H1 (cell line): ENCODE results near the gene ATE1. TPM values are rescaled to one million over a fixed set of nuclear protein-coding genes. Genes with fewer than 3 reads are reported as not detected.

Experiments used
- CBX5 ChIP-seq: fragments of 300-800, 300-1000 bp; sonication (generic); IDR thresholded peaks from 2 replicates; pipeline ENCODE4 v1.7.1; 2016; ENCODE audit warnings: antibody characterized with exemption, low read length, low read depth
- CEBPB ChIP-seq: IDR thresholded peaks from 2 replicates; pipeline ENCODE4 v1.6.1; 2012; ENCODE audit warnings: low read depth, low read length
- CREB1 ChIP-seq: IDR thresholded peaks from 2 replicates; pipeline ENCODE4 v1.6.1; 2012; ENCODE audit warnings: inconsistent platforms
- HDAC6 ChIP-seq: IDR thresholded peaks from one replicate; pipeline ENCODE4 v1.7.1; 2012; ENCODE audit warnings: low read depth, mild to moderate bottlenecking, inconsistent platforms, low read length, moderate library complexity
- KDM5A ChIP-seq: fragments of 200-600 bp; IDR thresholded peaks from 2 replicates; pipeline ENCODE4 v1.7.1; 2012; ENCODE audit warnings: mild to moderate bottlenecking, low read length, inconsistent platforms, mixed read lengths
- POLR2A ChIP-seq, 2 experiments: IDR thresholded peaks; 1 replicate in 1 of 2; 2 replicates in 1 of 2; pipeline ENCODE4 v1.6.1; 2011; ENCODE audit warnings: low read depth in 2 of 2, low read length in 2 of 2, mild to moderate bottlenecking in 2 of 2; ENCODE audit errors: control extremely low read depth in 1 of 2
- RNF2 ChIP-seq: fragments of 200-900, 300-1000 bp; sonication (generic); IDR thresholded peaks from 2 replicates; pipeline ENCODE4 v1.7.1; 2016; ENCODE audit warnings: borderline replicate concordance, low read depth, mild to moderate bottlenecking, antibody characterized with exemption, low read length; ENCODE audit not compliant: poor library complexity, severe bottlenecking; ENCODE audit errors: missing control alignments
- SP1 ChIP-seq: IDR thresholded peaks from 2 replicates; pipeline ENCODE4 v1.6.1; 2011; ENCODE audit warnings: low read depth, low read length
- TAF7 ChIP-seq: optimal IDR thresholded peaks from 2 replicates; pipeline ENCODE3; 2011; ENCODE audit warnings: low read depth, mild to moderate bottlenecking, inconsistent platforms, low read length, moderate library complexity, borderline replicate concordance
- polyA plus RNA-seq, 7 experiments: library from polyadenylated mRNA; depleted of rRNA in 3 of 7; stranded (reverse) in 5 of 7; unstranded in 2 of 7; fragments of >200 nt in 5 of 7; fragments of 200-250 nt in 2 of 7; gene quantifications; 1 replicate in 5 of 7; 2 replicates in 1 of 7; 4 replicates in 1 of 7; pipeline versions ENCODE4 v1.2.1 to v1.2.3, GENCODE V29; 2011 to 2013; ENCODE audit warnings: missing spikeins in 2 of 7, mixed read lengths in 2 of 7
- total RNA-seq: library from RNA; stranded (reverse); fragmentation: NEBNext Ultra II Directional; extraction: Animal tissue kit (Norgen Biotek cat#: 25700); gene quantifications from 2 replicates; pipeline ENCODE4 v1.2.1, GENCODE V29; 2021

ATE1 gene
- total and polyA plus RNA-seq, 2 of the 8 experiments (the other 6 are each of a cell fraction or from before 2014, with no cell fraction given) = 8.8 to 26.9 TPM

DNA sequence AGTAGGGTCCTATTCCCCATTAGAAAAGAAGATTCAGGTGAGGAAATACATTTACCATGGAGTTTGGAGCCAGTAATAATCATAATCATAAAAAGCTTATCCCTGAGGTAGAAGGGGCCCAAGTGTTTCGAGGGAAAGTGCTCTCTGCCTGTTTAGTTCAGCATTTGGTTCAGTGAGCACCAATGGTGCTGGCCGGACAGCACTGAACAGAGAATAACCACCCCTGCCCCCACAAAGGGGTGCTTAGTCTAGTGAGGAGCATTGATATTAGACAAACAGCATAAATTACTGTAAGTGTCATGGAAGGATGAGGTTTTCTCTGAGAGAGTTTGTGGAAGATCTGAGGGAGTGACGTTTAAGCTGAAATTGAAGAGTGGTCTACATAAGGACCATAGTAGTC is 21.6 kb upstream of the ATE1 start (continued):
- TF ChIP-seq RNF2 = no peak
- no peak for TF ChIP-seq CREB1
- TF ChIP-seq CEBPB = no peak
- no peak for TF ChIP-seq HDAC6
- TF ChIP-seq POLR2A (IDR thresholded peaks at IDR 0.05; ENCODE audit: control extremely low read depth in 1 of 2, low read depth in 2 of 2, low read length in 2 of 2) = no peak
- TF ChIP-seq TAF7 = no peak
- no peak for TF ChIP-seq SP1
- no peak for TF ChIP-seq CBX5
- no peak for TF ChIP-seq KDM5A
